GM18498 (cell line): Measurements from ENCODE around the gene NTNG2.

ENCODE experiments used
- ATAC-seq: cut with Tn5 transposase; IDR thresholded peaks from one replicate; pipeline ENCODE4 v1.9.1; 2021; ENCODE audit warnings: mild to moderate bottlenecking, moderate library complexity; ENCODE audit not compliant: unreplicated experiment

The NTNG2 gene

DNA sequence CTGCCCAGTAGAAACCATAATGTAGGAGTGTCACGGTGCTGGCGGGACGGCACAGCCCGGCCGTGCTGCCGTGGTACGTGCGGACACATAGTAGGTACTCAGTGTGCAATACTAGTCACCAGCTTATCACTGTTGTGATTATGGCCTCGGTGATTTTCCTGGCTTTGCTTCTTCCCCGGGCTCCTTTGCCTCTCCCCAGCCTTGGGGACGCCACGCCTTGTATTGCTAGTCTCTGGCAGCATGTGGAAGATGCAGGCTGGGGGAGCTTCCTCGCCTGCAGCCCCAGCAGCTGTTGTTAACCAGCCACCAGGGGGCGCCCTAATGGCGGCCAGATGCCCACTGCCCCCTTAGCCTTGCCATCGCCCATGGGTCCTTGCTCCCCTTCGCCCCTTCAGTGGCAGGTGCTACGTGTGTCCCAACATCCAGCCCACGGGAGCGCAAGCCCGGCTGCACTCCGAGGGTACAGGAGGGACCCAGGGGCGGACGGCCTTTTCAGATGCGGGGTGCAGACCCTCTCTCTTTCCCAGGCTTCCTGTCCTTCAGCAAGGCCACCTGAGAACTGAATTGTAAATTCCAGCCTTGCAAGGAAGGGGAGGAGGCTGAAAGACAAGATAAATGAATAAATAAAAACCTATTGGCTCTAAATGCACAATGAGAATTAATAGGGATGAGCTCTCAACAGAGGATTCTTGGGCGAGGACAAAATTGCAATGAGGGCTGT lies 8.0 kb downstream of the NTNG2 start:
- ATAC-seq, result no peak

DNA sequence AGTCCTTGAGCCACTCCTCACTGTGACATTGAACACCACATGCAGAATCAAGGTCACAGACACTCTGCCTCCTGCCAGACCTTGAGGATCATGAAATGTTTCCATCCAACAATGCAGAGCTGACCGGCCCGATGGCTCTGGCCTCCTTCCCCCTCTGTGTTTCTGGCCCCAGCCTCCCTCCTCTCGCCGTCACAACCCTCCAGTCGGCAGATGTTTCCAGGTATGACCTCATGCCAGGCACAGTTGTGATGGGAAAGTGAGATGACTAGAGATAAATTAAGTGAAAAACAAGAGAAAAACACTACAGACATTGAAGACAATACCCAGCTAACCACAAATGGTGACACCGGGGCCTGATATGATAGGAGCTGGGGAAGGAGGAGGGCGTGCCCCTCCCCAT lies 9.8 kb downstream of the NTNG2 start:
- no peak for ATAC-seq

DNA sequence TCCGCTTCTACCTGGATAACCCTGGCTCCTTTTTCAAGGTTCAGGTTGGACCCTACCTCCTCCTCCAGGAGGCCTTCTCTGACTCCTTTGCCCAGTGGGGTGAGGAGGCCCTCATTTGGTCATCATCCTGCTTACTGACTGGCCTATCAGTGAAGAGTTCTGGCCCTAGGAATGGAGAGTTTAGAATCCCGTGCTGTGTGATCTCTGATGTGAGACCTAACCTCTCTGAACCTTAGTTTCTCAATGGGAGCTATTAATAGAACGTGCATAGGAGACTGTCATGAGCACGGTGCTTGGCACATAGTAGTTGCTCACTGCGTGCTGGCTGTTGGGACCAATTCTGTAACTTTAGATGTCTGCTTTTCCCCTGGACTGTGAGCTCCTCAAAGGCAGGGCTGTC lies 10.3 kb downstream of the NTNG2 start:
- no peak for ATAC-seq

DNA sequence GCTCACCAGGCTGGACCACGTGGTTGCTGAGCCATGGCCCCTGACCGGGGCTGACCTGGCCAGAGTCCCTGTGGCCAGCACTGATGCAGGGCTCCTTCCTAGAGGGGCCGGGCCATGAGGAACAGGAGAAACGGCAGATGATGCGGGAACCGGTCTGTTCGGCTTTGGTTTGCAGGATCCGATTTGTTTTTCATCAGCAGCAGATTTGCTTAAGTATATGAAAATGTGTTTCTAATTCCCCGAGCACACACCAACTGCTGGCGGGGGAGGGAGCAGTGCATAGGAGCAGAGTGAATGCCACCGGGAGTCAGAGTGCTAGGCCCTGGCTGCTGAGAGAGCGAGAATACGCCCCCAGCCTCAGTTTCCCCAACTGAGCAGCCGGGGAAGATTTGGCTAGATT lies 13.6 kb downstream of the NTNG2 start:
- ATAC-seq, result no peak

DNA sequence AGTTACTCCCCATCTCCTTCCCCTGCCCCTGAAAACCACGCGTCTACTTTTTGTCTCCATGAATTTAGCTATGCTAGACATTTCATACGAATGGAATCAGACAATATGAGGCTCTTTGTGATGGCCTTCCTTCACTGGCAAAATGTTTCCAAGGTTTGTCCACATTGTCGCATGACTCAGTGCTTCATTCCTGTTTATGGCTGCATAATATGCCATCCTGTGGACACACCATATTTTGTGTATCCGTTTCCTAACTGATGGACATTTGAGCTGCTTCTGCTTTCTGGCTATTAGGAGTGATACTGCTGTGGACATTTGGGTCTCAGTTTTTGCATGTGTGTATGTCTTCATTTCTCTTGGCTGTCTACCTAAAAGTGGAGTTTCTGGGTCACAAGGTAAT lies 14.5 kb downstream of the NTNG2 start:
- no peak for ATAC-seq

DNA sequence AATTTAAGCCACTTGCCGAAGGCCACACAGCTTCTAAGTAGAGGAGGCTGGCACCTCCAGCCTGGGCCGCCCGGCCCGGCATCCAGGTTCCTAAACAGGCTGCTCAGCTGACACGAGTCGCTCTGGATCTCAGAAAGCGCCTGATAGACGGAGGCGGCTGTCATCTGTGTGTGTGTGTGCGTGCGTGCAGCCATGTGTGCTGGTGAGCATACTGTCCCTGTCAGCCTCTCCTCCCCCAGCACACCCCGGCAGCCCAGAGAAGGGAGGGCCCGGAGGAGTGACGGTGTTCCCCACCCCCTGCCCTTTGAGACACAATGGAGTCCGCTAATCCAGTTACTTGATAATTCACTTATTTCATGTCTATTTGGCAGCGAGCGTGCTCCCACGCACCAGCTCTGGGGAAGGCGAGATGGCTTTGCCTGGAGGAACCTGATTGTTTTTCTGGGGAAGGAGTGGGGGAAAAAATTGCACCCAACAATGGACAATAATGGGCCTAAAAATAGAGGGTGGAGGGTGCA lies 20.0 kb downstream of the NTNG2 start:
- no peak for ATAC-seq

- ATAC-seq, result no peak
These were observed 20.6 kb downstream of the NTNG2 start for GRCh38 chr9:132182314-132183091.

- ATAC-seq, result no peak
These were observed 21.3 kb downstream of the NTNG2 start for GRCh38 chr9:132183134-132183533.

- ATAC-seq, result no peak
These were observed 21.9 kb downstream of the NTNG2 start for GRCh38 chr9:132183715-132184114.

DNA sequence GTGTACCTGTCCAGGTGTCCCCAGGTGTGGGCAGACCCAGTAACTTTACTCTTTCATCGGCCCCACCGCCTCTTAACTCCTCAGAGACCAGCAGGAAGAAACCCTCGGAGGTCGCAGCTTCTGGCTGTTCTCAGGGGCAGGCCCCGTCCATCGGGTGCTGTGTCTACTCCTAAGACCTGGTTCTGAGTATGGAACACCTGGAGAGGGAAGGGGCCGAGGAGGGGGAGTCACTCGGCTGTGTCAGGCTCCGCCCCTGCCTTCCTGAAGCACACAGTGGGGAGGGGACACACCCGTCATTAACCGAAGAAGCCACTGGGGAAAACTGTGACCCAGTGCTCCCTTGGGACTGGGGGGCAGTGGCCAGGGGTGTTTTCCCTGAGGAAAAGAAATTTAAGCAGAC lies 22.3 kb downstream of the NTNG2 start:
- no peak for ATAC-seq

GRCh38 chr9:132185073-132186009 lies 23.5 kb downstream of the NTNG2 start:
- no peak for ATAC-seq

- ATAC-seq, result no peak
These were observed 25.3 kb downstream of the NTNG2 start for GRCh38 chr9:132187121-132187620.

DNA sequence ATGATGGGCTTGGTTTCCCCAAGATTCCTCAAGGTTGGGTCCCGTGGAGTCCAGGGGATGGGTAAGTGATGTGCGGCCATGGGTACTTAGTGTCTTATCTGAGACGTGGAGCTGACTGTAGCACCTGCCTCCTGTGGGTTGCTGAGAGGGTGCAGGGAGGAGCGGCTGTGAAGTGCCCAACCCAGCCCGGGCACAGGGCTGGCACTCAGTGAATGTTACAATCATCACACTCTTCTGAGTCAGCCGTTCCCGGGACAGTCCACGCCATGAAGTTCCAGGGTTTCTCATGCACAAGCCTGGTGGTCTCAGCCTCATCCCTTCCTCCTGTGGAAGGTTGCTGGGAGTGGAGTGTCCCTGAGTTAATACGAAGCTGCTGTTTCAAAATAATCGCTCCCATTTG lies 29.1 kb downstream of the NTNG2 start:
- ATAC-seq, result no peak

GRCh38 chr9:132192728-132193127 lies 30.9 kb downstream of the NTNG2 start:
- no peak for ATAC-seq

GRCh38 chr9:132193227-132194124 lies 31.6 kb downstream of the NTNG2 start:
- no peak for ATAC-seq

DNA sequence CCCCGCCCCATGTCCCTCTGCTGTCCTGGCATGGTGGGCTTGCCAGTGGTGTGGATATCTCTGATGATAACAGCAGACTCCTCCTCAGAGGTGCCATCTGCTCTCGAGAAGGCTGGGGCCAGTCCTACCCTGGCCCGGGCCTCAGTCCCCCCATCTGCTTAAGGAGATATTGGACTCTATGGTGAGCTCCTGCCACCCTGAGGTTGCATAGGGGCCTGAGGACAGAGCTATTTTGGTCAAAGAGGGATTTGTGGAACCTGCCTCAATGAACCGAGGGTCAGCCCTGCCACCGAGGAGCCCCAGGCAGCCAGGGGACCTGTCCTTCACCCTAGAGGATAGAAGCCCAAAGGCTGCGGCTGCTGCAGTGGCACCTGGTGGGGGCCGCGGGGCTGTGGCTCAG lies 32.6 kb downstream of the NTNG2 start:
- ATAC-seq, result no peak

- no peak for ATAC-seq
These were observed 35.5 kb downstream of the NTNG2 start for GRCh38 chr9:132197315-132197714.

GRCh38 chr9:132197856-132198550 lies 36.1 kb downstream of the NTNG2 start:
- no peak for ATAC-seq

GRCh38 chr9:132199056-132199455 lies 37.2 kb downstream of the NTNG2 start:
- ATAC-seq, result no peak
